ENCODE data around the gene CFAP65.

Gene CFAP65

DNA sequence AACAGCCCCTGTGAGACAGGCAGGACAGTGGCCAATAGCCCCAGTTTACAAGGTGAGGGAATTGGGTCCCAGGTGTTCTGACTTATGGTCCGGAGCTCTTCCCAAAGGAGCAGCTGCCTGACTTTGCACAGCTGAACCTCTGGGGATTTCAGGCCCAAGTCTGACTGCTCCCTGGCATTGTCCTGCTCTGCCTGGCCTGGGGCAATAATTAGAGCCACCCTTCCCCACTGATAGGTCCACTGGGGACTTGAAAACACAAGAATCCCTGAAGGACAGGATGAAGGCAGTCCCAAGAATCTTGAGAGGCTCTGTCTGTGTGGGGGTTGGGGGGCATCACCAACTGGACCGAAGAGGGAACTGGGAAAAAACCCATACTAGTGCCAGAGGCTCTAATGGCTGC is 52.7 kb downstream of the CFAP65 start:
- no peak for DNase-seq

- DNase-seq: no peak
Measured at GRCh38 chr2:218988164-218988563, 53.2 kb downstream of the CFAP65 start.

GRCh38 chr2:218986148-218986761 is 55.1 kb downstream of the CFAP65 start:
- no peak for DNase-seq

DNA sequence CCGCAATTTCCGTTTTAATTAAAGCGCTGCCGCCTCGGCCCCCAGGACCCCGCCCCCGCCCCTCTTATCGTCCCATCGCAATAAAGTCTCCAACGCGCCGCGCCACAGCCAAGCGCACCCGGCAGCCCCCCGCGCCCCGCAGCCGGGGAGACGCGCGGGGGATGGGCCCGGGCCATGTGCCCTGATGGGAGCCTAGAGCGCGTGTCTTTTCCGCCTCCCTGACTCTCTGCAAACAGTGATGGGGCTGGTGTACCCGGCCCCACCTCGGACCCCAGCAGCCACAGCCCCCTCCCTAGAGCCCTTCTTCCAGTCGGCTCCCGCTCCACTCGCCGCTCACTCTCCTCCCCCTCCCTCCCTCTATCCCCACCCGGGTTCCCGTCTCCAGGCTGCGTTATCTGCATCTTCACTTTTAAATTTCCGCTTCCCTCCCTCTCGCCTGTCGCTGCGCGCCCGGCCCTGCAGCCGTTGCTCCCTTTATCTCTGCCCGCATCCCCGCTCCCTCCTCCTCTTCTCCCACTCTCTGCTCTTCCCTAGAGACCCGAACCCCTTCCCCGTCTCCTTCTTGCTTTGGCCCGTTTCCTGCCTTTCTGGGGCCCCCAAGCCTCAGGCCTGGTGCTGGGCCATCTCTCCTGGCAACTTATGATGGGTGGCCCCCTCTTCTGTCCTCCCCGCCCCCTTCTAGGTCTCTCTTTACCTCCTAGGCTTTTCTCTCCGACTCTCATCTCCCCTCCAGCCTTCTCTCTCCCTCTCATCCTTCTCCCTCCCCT is 55.8 kb downstream of the CFAP65 start:
- DNase-seq: no peak

DNA sequence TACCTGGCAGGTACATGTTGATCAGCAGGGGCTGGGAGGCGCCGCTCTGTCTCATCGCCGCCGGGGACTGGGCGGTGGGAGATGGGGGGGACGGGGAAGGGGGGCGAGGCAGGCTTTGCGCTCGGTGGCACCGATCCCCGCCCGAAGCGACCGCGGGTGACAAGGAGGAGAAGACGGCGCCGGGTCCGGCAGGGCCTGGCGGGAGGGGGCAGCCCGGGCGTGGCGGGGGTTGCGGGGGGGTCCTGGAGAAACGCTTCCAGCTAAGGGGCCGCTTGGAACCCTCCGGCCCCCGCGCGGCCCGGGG is 56.3 kb downstream of the CFAP65 start, which contains the start of gene FEV:
FEV (minus strand) TSS at position 164 of the 304 bp plus-strand sequence; CDS start at position 55, 109 bp downstream.
- no peak for DNase-seq

DNA sequence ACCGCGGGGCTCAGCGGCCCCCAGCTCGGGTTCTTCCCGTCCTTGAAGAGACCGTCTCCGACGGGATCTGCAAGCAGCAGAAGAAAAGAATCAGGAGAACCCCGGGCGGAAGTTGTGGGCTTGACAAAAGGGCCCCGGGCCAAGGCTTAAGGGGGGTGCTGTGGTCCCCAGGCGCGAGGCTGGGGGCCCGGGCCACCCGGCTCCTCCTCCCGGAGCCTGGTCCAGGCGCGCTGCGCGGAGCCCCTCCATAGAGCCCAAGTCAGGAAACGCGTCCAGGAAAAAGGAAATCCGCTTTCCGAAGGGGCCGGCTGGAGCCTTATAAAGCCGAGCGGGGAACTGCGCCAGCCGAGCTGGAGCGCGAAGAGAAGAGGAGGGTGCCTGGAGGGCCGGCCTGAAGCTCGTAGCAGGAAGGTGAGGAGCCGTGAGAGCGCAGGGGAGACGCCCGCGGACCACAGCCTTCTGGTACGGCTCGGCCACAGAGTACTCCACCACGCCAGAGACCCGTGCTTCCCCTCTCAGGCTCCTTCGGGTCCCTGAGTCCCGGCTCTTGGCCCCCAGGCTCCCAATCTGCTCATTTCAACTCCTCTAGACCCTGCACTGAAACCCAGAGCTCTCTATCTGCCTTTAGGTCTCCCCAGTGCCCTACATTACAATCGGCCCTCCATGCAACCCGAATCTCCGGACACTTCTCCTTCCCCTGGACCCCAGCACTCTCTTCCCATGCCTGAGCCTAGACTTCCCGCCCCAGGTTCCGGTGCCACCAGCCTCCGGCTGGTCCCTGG is 56.9 kb downstream of the CFAP65 start:
- no peak for DNase-seq

GRCh38 chr2:218983934-218984238 is 57.4 kb downstream of the CFAP65 start:
- no peak for DNase-seq

DNA sequence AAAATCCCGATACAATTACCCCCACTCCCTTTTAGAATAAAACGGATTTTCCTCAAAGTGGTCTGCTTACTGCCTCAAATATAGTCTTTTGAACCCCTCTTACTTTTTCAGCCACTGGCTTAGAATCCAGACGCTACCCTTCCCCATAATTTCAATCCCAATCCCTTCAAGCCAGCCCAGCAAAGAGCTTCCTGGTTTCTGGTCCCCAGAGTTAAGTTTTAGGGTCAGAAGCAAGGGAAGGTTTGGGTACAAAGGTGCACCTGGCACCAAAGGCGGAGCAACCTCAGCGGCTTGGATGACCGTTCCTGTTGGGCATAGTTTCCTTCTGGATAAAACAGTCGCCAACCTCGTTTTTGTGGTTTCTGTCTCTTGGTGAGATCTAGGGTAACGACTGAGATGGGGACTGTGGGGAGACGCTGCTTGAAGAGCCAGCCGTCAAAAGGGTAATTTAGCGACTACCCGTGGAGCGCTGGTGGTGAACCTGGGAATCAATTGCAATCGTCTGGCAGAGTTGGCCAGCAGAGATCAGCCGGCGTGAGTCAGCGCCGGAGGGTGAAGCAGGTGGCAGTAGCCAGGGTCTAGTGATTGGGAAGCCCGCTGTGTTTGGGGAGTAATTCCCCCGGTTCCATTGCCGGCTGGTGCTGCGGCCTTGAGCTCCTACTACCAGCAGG is 57.9 kb downstream of the CFAP65 start:
- no peak for DNase-seq

DNA sequence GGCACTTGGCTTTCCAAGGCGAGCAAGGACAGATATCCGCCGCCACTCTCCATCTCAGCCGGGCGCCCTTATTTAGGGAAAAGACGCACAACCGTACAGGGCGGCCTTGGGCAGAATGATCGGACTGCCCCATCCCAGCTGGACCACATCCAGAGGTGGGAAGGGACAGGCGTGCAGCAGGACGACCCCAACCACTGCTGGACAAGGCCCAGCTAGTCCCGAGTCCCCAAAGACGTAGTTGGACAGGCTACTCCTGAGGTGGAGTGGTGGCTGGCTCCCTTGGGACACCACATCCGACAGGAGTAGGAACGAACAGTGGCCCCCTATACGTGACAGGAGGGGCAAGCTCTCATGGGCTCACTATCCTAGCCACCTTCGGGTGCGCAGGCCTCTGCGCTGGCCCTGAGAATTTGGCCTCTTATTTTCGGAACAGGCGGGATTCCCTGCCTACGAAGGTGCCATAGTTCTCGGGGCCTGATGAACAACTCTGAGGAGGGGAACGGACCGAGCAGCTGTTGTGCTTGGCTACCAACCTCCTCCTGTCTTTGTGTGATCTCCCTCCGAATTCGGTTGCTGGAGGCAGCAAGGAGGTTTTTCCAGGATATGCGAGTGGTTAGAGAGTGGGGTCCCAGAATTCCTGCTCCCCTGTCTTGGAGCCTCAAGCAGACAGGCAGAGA is 58.6 kb downstream of the CFAP65 start:
- DNase-seq: no peak

- DNase-seq: no peak
Measured at GRCh38 chr2:218981881-218982585, 59.3 kb downstream of the CFAP65 start.

DNA sequence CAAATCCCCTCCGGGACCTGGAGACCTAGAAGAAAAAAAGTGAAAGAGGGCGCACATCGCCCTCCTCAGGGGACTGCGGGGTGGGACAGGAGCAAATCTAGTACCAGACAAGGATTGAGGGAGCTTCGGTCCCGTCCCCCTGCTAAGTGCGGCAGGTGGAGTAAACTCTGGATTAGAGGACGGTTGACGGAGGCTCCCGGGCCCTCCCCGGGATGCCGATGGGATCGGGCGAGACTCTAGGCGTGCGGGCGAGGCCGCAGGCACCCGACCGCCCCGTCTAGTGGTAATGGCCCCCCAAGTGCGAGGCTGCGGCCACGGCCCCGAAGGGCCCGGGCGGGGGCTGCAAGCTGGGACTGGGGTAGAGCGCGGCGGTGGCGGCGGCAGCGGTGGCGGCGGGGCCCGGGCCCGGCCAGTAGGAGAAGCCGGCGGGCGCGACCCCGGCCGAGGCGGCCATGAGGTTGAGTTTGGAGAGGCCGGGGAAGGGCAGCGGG is 59.9 kb downstream of the CFAP65 start:
- no peak for DNase-seq

DNA sequence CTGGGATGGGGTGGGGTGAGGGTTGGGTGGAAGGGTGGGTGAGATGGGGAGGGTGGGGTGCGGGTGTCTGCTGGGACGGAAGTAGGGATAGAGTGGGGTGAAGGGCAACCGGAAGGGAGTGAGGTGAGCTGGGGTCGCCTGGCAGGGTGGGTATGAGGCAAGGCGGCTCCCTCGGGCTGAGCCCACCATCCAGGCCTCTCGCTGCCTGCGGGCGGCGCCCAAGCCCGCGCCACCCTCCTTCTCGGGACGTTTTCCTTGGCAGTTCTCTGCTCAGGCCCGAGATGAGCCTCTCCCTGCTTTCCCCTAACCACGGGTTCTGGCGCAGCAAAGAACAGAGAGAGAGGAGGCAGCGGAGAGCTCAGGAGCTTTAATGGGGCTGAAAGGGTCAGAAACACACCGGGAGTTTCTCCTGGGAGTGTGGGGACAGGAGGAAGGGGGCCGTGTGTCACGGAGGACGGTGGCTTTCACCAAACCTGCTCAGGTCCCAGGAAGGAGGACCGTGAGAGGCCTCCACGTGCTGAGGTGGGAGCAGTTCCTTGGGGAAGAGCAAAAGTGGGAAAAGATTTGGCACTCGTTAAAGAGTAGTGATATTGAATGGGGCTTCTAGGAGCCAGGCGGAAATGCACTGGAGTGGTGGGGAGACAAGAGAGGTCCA is 60.5 kb downstream of the CFAP65 start:
- DNase-seq: no peak

GRCh38 chr2:218979846-218980734 is 61.2 kb downstream of the CFAP65 start:
- peak; percentile 83 for DNase-seq

- DNase-seq: no peak
Measured at GRCh38 chr2:218975060-218975777, 66.1 kb downstream of the CFAP65 start.

DNA sequence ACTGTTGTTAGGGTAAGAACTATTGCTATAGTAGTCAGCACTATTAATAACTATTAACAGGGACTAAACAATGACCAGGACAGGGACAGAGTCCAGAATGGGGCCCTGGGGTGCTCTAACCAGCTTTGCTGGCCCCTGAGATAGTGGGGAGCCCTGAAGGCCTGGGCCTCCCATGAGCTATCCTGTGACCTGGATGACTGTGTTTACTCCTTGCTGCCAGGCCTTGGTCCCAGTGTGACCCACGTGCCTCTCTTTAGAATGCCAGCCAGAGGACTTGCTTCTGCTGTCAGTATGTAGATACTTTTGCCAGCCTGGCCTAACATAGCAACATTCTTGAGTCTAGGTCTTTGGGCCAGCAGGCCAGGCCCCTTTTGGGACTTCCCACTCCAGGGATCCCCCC is 70.4 kb downstream of the CFAP65 start:
- no peak for DNase-seq

DNA sequence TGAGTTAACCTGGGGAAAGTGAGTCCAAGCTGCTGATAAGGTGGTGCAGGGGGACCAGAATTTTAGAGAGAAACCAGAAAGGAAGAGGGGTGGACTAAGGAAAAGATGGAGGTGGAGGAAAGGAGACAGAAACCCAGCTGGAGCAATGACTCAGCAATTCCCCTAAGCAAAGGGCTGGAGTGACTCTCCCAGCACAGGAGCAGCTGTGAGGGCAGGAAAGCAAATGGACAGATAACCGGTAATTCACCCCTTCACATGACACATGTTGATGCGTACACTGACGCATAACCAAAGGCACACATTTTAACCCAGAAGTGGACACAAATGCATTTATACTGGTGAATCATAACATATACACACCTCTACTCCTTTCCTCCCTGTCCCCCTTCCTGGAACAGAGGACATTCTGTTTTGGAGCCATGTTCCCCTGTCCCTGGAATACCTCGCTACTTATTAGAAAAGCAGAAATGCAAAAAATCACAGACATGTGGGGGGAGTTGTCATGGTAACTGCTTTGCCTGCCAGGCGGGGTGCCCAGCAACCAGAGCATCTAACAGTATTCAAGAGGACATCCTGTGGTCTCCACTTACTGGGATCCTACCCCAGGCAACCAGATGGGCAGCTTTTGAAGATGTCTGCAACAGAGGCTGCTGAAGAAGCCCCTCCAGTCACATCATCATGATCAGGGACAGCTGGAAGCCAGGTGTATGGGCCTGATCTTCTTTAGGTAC is 77.1 kb downstream of the CFAP65 start:
- no peak for DNase-seq

GRCh38 chr2:218963601-218964000 is 77.7 kb downstream of the CFAP65 start:
- DNase-seq: no peak

DNA sequence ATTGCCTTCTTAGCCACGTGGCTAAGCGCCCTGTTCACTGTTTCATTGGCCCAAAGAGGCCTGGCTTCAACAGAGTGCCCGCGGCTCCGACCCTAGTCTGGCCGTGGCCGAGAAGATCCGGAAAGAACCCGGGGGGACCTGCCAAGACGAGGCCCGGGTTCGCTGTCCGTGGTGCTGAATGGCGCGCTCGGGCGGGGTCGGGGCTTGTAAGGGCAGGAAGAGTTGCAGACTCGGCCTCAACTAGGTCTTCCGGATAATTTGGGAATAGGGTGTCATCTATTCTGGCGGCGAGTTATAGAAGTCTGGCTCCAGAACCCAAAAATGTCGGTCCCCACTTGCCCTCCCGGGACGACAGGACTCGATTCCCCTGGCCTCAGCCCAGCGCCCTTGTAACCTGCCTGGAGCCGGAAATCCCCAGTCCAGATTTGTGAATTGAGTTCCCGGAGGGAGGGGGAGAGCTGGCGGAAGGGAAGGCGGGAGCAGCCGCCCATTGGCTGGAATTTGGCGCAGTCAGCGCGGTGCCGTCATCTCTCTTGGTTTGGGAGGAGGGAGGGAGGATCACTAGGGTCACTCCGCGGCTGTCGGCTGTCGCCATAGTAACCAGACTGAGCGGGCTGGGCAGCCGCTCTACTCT is 78.3 kb downstream of the CFAP65 start:
- peak; percentile 66 for DNase-seq

All from activated CD4-positive, alpha-beta T cell treated with anti-CD3 and anti-CD28 coated beads, Interleukin-2, amount 50 U/mL, for 1 hour (primary cell).